ENCODE results near the gene FRAT1.
A peak's percentile ranks its signal among the peaks of the same experiment; 100 is the strongest.

The FRAT1 gene

GRCh38 chr10:97292097-97292861, 26.8 kb upstream of the FRAT1 start, which contains the start of gene ARHGAP19:
Gene ARHGAP19, minus strand, starts transcription at chr10:97292637. Its CDS starts 10 bp downstream, at chr10:97292627.
- Histone ChIP-seq H3K36me3 (no peaks in the 10 kb centered on the region), H3K27me3 (no peaks in the 10 kb centered on the region), H3K4me3 (ENCODE audit: low read depth, low read length) (peak within 1 kb of the TSS; percentile 94), H3K9me3 (no peaks in the 10 kb centered on the region), H3K4me1 (no peaks in the 10 kb centered on the region)
- TF ChIP-seq CTCF (IDR thresholded peaks at IDR 0.05; ENCODE audit: low read depth, low read length) = peak; percentile 27
- DNase-seq = peak; percentile 94

GRCh38 chr10:97292862-97293198, 26.2 kb upstream of the FRAT1 start:
- TF ChIP-seq CTCF (IDR thresholded peaks at IDR 0.05; ENCODE audit: low read depth, low read length) = no peak
- H3K27me3 ChIP-seq = no peaks in the 10 kb centered on the region
- peak overlapping the region; percentile 94 for H3K4me3 ChIP-seq (ENCODE audit: low read depth, low read length)

GRCh38 chr10:97297556-97298222, 21.4 kb upstream of the FRAT1 start:
- TF ChIP-seq CTCF (IDR thresholded peaks at IDR 0.05; ENCODE audit: low read depth, low read length) = no peak
- DNase-seq = no peak
- Histone ChIP-seq H3K27me3 (no peaks in the 10 kb centered on the region), H3K4me1 (no peaks in the 10 kb centered on the region), H3K9me3 (no peaks in the 10 kb centered on the region), H3K4me3 (ENCODE audit: low read depth, low read length) (no peak overlapping the region), H3K36me3 (no peaks in the 10 kb centered on the region)

More at GRCh38 chr10:97292862-97293198, 26.2 kb upstream of the FRAT1 start:
- Histone ChIP-seq H3K9me3 (no peaks in the 10 kb centered on the region), H3K4me1 (no peaks in the 10 kb centered on the region), H3K36me3 (no peaks in the 10 kb centered on the region)
- DNase-seq = no peak

GRCh38 chr10:97298223-97298571, 20.9 kb upstream of the FRAT1 start:
- Histone ChIP-seq H3K4me3 (ENCODE audit: low read depth, low read length) (no peak overlapping the region), H3K27me3 (no peaks in the 10 kb centered on the region), H3K36me3 (no peaks in the 10 kb centered on the region), H3K4me1 (no peaks in the 10 kb centered on the region), H3K9me3 (no peaks in the 10 kb centered on the region)
- no peak for TF ChIP-seq CTCF (IDR thresholded peaks at IDR 0.05; ENCODE audit: low read depth, low read length)
- no peak for DNase-seq

GRCh38 chr10:97300980-97301379, 18.1 kb upstream of the FRAT1 start:
- DNase-seq = no peak
- Histone ChIP-seq H3K27me3 (no peaks in the 10 kb centered on the region), H3K9me3 (no peaks in the 10 kb centered on the region), H3K4me1 (no peaks in the 10 kb centered on the region), H3K4me3 (ENCODE audit: low read depth, low read length) (no peak overlapping the region), H3K36me3 (no peaks in the 10 kb centered on the region)
- TF ChIP-seq CTCF (IDR thresholded peaks at IDR 0.05; ENCODE audit: low read depth, low read length) = no peak
